ENCODE data around the gene C1RL. TPM values are rescaled to one million over a fixed set of nuclear protein-coding genes. Genes with fewer than 3 reads are reported as not detected.

C1RL gene
- polyA plus RNA-seq, 2 of the 4 experiments (the other 2 are of a cell fraction), result 25.2 to 30.4 TPM

DNA sequence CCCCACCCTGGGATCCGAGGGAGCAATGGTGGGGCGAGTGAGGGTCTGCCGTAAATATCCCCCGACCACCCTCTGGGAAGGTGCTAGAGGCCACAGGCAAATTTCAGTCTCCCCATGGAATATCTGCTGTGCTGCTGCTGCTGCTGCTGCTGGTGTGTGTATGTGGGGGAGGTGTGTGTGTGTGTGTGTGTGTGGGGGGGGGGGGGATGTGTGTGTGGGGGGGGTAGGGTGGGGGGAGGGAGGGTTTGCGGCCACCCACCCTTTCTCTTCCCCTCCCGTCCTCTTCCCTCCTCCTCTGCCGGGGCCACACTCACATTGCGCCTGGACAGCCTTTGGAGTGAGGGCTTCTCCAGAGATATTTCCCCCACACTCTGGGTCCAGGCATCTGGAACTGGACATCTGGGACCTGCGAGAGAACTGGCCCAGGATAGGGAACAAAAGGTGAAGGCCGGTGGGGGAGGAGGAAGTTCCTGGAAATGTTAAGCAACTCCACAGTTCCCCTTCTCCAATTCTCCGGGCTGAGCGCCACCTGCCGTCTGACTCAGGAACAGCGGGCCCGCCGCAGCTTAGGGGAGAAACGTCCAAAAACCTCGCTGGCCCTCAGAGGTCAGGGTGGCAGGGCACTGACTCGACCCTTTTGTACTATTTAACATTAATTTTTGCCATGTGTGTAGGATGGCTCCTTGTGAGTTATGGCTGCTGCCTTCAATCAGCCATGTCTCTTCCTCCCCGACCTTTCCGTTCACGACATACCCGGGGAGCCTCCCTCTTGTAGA is at the start of gene C1RL (continued):
- TF ChIP-seq JUNB (IDR thresholded peaks at IDR 0.05) (no peak), KDM5A (IDR thresholded peaks at IDR 0.05) (peak; percentile 59), CEBPB (IDR thresholded peaks at IDR 0.05) (peak; percentile 85 to 98; a peak in 3 of 4 replicates), ESRRA (IDR thresholded peaks at IDR 0.05; ENCODE audit: borderline replicate concordance, low read length) (0 out of 2 replicates have a peak, but pooled peaks have one; percentile 11), POLR2AphosphoS2 (conservative IDR thresholded peaks at IDR 0.05; ENCODE audit: low read length) (no peak), CBX2 (IDR thresholded peaks at IDR 0.05; ENCODE audit: borderline replicate concordance, low read depth) (no peak), FOXS1 (CRISPR knock-in tag; IDR thresholded peaks at IDR 0.05) (no peak), NR3C1 (IDR thresholded peaks at IDR 0.05) (no peak), MAZ (IDR thresholded peaks at IDR 0.05; ENCODE audit: borderline replicate concordance, low read depth, low read length) (peak; percentile 52; the same call in 1 of the 2 replicates), MYC (IDR thresholded peaks at IDR 0.05; ENCODE audit: borderline replicate concordance, low read length) (no peak), EP300 (IDR thresholded peaks at IDR 0.05) (0 out of 5 replicates have a peak, but pooled peaks of 1 of the 2 experiments have one; percentile 24), RAD21 (conservative IDR thresholded peaks at IDR 0.05 in 1 of 2, IDR thresholded peaks at IDR 0.05 in 1 of 2) (peak; percentile 81), HEYL (CRISPR knock-in tag; IDR thresholded peaks at IDR 0.05) (no peak), MAFK (IDR thresholded peaks at IDR 0.05; ENCODE audit: partially characterized antibody) (no peak), SMC3 (IDR thresholded peaks at IDR 0.05) (peak; percentile 86), EHMT2 (IDR thresholded peaks at IDR 0.05; ENCODE audit: low read depth) (no peak), ZNF302 (CRISPR knock-in tag; IDR thresholded peaks at IDR 0.05) (no peak), FOSL2 (IDR thresholded peaks at IDR 0.05) (no peak), FOSL2 (CRISPR knock-in tag; IDR thresholded peaks at IDR 0.05) (0 out of 2 replicates have a peak, but pooled peaks have one; percentile 16), ZC3H11A (IDR thresholded peaks at IDR 0.05) (no peak)
- TF ChIP-seq, protein P1, sequence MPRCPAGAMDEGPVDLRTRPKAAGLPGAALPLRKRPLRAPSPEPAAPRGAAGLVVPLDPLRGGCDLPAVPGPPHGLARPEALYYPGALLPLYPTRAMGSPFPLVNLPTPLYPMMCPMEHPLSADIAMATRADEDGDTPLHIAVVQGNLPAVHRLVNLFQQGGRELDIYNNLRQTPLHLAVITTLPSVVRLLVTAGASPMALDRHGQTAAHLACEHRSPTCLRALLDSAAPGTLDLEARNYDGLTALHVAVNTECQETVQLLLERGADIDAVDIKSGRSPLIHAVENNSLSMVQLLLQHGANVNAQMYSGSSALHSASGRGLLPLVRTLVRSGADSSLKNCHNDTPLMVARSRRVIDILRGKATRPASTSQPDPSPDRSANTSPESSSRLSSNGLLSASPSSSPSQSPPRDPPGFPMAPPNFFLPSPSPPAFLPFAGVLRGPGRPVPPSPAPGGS (IDR thresholded peaks at IDR 0.05), result peak; percentile 51; the same call in 1 of the 3 replicates
- TF ChIP-seq, protein P2, sequence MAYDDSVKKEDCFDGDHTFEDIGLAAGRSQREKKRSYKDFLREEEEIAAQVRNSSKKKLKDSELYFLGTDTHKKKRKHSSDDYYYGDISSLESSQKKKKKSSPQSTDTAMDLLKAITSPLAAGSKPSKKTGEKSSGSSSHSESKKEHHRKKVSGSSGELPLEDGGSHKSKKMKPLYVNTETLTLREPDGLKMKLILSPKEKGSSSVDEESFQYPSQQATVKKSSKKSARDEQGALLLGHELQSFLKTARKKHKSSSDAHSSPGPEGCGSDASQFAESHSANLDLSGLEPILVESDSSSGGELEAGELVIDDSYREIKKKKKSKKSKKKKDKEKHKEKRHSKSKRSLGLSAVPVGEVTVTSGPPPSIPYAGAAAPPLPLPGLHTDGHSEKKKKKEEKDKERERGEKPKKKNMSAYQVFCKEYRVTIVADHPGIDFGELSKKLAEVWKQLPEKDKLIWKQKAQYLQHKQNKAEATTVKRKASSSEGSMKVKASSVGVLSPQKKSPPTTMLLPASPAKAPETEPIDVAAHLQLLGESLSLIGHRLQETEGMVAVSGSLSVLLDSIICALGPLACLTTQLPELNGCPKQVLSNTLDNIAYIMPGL (CRISPR knock-in tag; IDR thresholded peaks at IDR 0.05; ENCODE audit: borderline replicate concordance), result no peak
- TF ChIP-seq, protein P3, sequence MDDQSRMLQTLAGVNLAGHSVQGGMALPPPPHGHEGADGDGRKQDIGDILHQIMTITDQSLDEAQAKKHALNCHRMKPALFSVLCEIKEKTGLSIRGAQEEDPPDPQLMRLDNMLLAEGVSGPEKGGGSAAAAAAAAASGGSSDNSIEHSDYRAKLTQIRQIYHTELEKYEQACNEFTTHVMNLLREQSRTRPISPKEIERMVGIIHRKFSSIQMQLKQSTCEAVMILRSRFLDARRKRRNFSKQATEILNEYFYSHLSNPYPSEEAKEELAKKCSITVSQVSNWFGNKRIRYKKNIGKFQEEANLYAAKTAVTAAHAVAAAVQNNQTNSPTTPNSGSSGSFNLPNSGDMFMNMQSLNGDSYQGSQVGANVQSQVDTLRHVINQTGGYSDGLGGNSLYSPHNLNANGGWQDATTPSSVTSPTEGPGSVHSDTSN (IDR thresholded peaks at IDR 0.05), result peak; percentile 42; the same call in 1 of the 2 replicates
- TF ChIP-seq, protein P4, sequence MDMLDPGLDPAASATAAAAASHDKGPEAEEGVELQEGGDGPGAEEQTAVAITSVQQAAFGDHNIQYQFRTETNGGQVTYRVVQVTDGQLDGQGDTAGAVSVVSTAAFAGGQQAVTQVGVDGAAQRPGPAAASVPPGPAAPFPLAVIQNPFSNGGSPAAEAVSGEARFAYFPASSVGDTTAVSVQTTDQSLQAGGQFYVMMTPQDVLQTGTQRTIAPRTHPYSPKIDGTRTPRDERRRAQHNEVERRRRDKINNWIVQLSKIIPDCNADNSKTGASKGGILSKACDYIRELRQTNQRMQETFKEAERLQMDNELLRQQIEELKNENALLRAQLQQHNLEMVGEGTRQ (IDR thresholded peaks at IDR 0.05), result no peak
- TF ChIP-seq, protein P5, sequence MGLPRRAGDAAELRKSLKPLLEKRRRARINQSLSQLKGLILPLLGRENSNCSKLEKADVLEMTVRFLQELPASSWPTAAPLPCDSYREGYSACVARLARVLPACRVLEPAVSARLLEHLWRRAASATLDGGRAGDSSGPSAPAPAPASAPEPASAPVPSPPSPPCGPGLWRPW (IDR thresholded peaks at IDR 0.05), result no peak
- TF ChIP-seq, protein P6, sequence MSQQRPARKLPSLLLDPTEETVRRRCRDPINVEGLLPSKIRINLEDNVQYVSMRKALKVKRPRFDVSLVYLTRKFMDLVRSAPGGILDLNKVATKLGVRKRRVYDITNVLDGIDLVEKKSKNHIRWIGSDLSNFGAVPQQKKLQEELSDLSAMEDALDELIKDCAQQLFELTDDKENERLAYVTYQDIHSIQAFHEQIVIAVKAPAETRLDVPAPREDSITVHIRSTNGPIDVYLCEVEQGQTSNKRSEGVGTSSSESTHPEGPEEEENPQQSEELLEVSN (IDR thresholded peaks at IDR 0.05; ENCODE audit: borderline replicate concordance, low read depth), result no peak
